K562 (cell line): ENCODE data around the gene RPUSD1. TPM values are rescaled to one million over a fixed set of nuclear protein-coding genes. Genes with fewer than 3 reads are reported as not detected.

Experiments
- ATAC-seq: fragments of 200-7000 bp; cut with Tn5 transposase; 3 replicates; pipeline ENCODE4 v1.9.1; 2020; ENCODE audit warnings: moderate library complexity
- BruUV-seq: library from RNA; stranded (reverse); fragments of 400-500 nt; replicated peaks from 2 replicates; lab custom pipeline; 2021; lab: Mats Ljungman, UMichigan
- CTCF ChIA-PET: fragments of 300-600 bp; formaldehyde crosslinking; extraction: SDS; loops from one replicate; lab custom pipeline; 2021; ENCODE audit warnings: low intra/inter-chr PET ratio; lab: Yijun Ruan, JAX
- POLR2A ChIA-PET: fragments of 300-600, 350-650 bp; sonication (Branson Sonifier 250); formaldehyde crosslinking; extraction: SDS; loops from one replicate; lab custom pipeline; 2021; ENCODE audit warnings: antibody characterized with exemption, inconsistent platforms; lab: Yijun Ruan, JAX
- DNase-seq, 4 experiments: peaks; one replicate each; pipeline versions ENCODE4 v3.0.0 to v3.0.0-alpha.2; 2011 to 2018; ENCODE audit warnings: low spot score in 3 of 4, mixed read lengths in 3 of 4; ENCODE audit errors: extremely low read depth in 1 of 4
- FAIRE-seq: peaks from 2 replicates; lab custom pipeline; 2011; peaks lifted over from hg19 to GRCh38; lab: Jason Lieb, UNC
- H2AFZ ChIP-seq: 2 replicates; pipeline ENCODE4 v1.6.0; 2011; ENCODE audit warnings: low read depth, low read length, control low read depth, inconsistent platforms
- H3K27ac ChIP-seq: fragments of 200-600 bp; 3 replicates; pipeline ENCODE4 v1.8.0; 2011; ENCODE audit warnings: low read depth, mild to moderate bottlenecking, control low read depth, inconsistent platforms, low read length, moderate library complexity, mixed read lengths; ENCODE audit errors: extremely low read depth
- H3K27me3 ChIP-seq, 2 experiments: fragments of 300-600 bp in 1 of 2; 2 replicates in 1 of 2; 3 replicates in 1 of 2; pipeline versions ENCODE4 v1.6.0 to v1.8.0; 2011; ENCODE audit warnings: inconsistent platforms in 2 of 2, low read length in 2 of 2, mild to moderate bottlenecking in 1 of 2, mixed read lengths in 1 of 2, moderate library complexity in 1 of 2; ENCODE audit not compliant: control insufficient read depth in 2 of 2, insufficient read depth in 2 of 2
- H3K36me3 ChIP-seq: fragments of 300-600 bp; 3 replicates; pipeline ENCODE4 v1.8.0; 2011; ENCODE audit warnings: mild to moderate bottlenecking, low read length, inconsistent platforms; ENCODE audit not compliant: control insufficient read depth, insufficient read depth
- H3K4me1 ChIP-seq, 2 experiments: fragments of 200-600 bp in 1 of 2; replicated peaks in 1 of 2; 2 replicates in 1 of 2; 3 replicates in 1 of 2; pipeline versions ENCODE4 v1.5.1 to v1.8.0; 2011; ENCODE audit warnings: inconsistent platforms in 2 of 2, low read length in 2 of 2, mild to moderate bottlenecking in 1 of 2, mixed read lengths in 1 of 2, moderate library complexity in 1 of 2; ENCODE audit not compliant: control insufficient read depth in 2 of 2, insufficient read depth in 2 of 2
- H3K4me2 ChIP-seq: 2 replicates; pipeline ENCODE4 v1.6.1; 2011; ENCODE audit warnings: low read length, control low read depth, inconsistent platforms, mixed read lengths; ENCODE audit not compliant: insufficient read depth
- H3K4me3 ChIP-seq: fragments of 200-600 bp; sonication (generic), shearing (Covaris generic); 2 replicates; pipeline ENCODE4 v1.5.1; 2016; ENCODE audit warnings: control low read depth, inconsistent platforms
- H3K79me2 ChIP-seq: fragments of 200-600 bp; 3 replicates; pipeline ENCODE4 v1.8.0; 2011; ENCODE audit warnings: low read length, inconsistent platforms; ENCODE audit not compliant: control insufficient read depth, insufficient read depth
- H3K9ac ChIP-seq, 2 experiments: 2 replicates each; pipeline versions ENCODE4 v1.6.0 to v1.6.1; 2011; ENCODE audit warnings: low read depth in 2 of 2, low read length in 2 of 2, control low read depth in 1 of 2, inconsistent platforms in 1 of 2, mild to moderate bottlenecking in 1 of 2, mixed read lengths in 1 of 2; ENCODE audit not compliant: insufficient read depth in 1 of 2
- H3K9me1 ChIP-seq: one replicate; pipeline ENCODE4 v1.6.0; 2011; ENCODE audit warnings: inconsistent platforms, mild to moderate bottlenecking, low read length, moderate library complexity; ENCODE audit not compliant: control insufficient read depth, insufficient read depth
- H3K9me3 ChIP-seq: replicated peaks from 2 replicates; pipeline ENCODE4 v1.5.1; 2011; ENCODE audit warnings: low read depth, low read length, inconsistent platforms; ENCODE audit not compliant: control insufficient read depth, insufficient read depth
- H4K20me1 ChIP-seq: replicated peaks from 2 replicates; pipeline ENCODE4 v1.6.1; 2011; ENCODE audit warnings: low read length, inconsistent platforms, mixed read lengths; ENCODE audit not compliant: control insufficient read depth, insufficient read depth
- CBFB ChIP-seq: sonication (generic); formaldehyde crosslinking; IDR thresholded peaks from 2 replicates; pipeline ENCODE4 v1.4.0; 2020; ENCODE audit warnings: mild to moderate bottlenecking, missing genetic modification reagents
- CBX8 ChIP-seq: fragments of 200-600 bp; sonication (generic); IDR thresholded peaks from 2 replicates; pipeline ENCODE4 v1.6.1; 2012; ENCODE audit warnings: borderline replicate concordance, mixed run types, low read depth, mild to moderate bottlenecking, moderate library complexity, mixed read lengths, low read length, control low read depth, inconsistent platforms; ENCODE audit not compliant: poor library complexity, severe bottlenecking; ENCODE audit errors: extremely low read depth
- CEBPB ChIP-seq: fragments of 450-650 bp; IDR thresholded peaks from 2 replicates; pipeline ENCODE4 v1.6.1; 2016; ENCODE audit warnings: missing genetic modification characterization, missing compliant biosample characterization
- CHAMP1 ChIP-seq: fragments of 450-650 bp; IDR thresholded peaks from 2 replicates; pipeline ENCODE4 v1.6.1; 2016; ENCODE audit warnings: mild to moderate bottlenecking
- EZH2 ChIP-seq: IDR thresholded peaks from 2 replicates; pipeline ENCODE4 v1.6.1; 2012; ENCODE audit warnings: low read depth, mild to moderate bottlenecking, inconsistent platforms, low read length, borderline replicate concordance
- HNRNPL ChIP-seq: fragments of 200-400 bp; formaldehyde crosslinking; IDR thresholded peaks from 2 replicates; pipeline ENCODE4 v1.6.1; 2017; ENCODE audit warnings: low read depth, mild to moderate bottlenecking, low read length
- KDM5B ChIP-seq: fragments of 200-600 bp; sonication (generic); IDR thresholded peaks from 2 replicates; pipeline ENCODE4 v1.6.1; 2012; ENCODE audit warnings: low read depth, mild to moderate bottlenecking, moderate library complexity, low read length, control low read depth, inconsistent platforms; ENCODE audit not compliant: insufficient replicate concordance
- MCM5 ChIP-seq: fragments of 450-650 bp; IDR thresholded peaks from 2 replicates; pipeline ENCODE4 v1.6.1; 2016; ENCODE audit warnings: low read depth
- POLR2G ChIP-seq: fragments of 200-400 bp; formaldehyde crosslinking; IDR thresholded peaks from 2 replicates; pipeline ENCODE4 v1.6.1; 2017; ENCODE audit warnings: low read depth, mild to moderate bottlenecking, antibody characterized with exemption, low read length, moderate library complexity
- ZBTB33 ChIP-seq: sonication (generic); formaldehyde crosslinking; IDR thresholded peaks from 2 replicates; pipeline ENCODE4 v1.8.1; 2023; ENCODE audit warnings: mild to moderate bottlenecking, missing genetic modification reagents
- ZNF324 ChIP-seq: fragments of 250-450 bp; sonication (Bioruptor Pico); IDR thresholded peaks from 2 replicates; pipeline ENCODE4 v1.4.0; 2020; ENCODE audit warnings: mild to moderate bottlenecking
- ZNF384 ChIP-seq: IDR thresholded peaks from 2 replicates; pipeline ENCODE4 v1.6.1; 2012; ENCODE audit warnings: low read depth, low read length, improper control_type of control experiment
- ZNF57 ChIP-seq: fragments of 450-650 bp; formaldehyde crosslinking; IDR thresholded peaks from 2 replicates; pipeline ENCODE4 v1.4.0; 2020; ENCODE audit warnings: mild to moderate bottlenecking, moderate library complexity
- ZNF644 ChIP-seq: fragments of 200-800 bp; sonication (Bioruptor generic); IDR thresholded peaks from 2 replicates; pipeline ENCODE4 v1.6.1; 2016; ENCODE audit warnings: low read depth, missing genetic modification characterization, missing compliant biosample characterization
- WGBS: fragments of 100-300 bp; shearing (Covaris generic); methylation state at CpG from one replicate; pipeline ENCODE4 v1.1.6; 2016; ENCODE audit warnings: low coverage, mixed read lengths; ENCODE audit not compliant: insufficient coverage; ENCODE audit errors: missing lambda C conversion rate; 5-methylcytosine and 5-hydroxymethylcytosine counted together
- in situ Hi-C: fragments of 300-500 bp; cut with MboI; formaldehyde crosslinking; loops from 4 replicates; pipeline ENCODE4 v1.15.0; 2018; ENCODE audit warnings: inconsistent platforms, mixed read lengths
- intact Hi-C: fragments of 100-400 bp; cut with micrococcal nuclease; formaldehyde crosslinking; loops from 2 replicates; pipeline ENCODE4 v1.14.2; 2022
- polyA plus RNA-seq, 8 experiments: library from polyadenylated mRNA; depleted of rRNA in 4 of 8; stranded (reverse) in 5 of 8; unstranded in 3 of 8; fragments of >200 nt; fragmentation: Nextera tagmentation in 2 of 8; fragmentation: Illumina TruSeq in 1 of 8; extraction: Ambion mirVana in 2 of 8; extraction: Trizol in 1 of 8; gene quantifications; 2 replicates each; pipeline versions ENCODE4 v1.2.1 to v1.2.3, GENCODE V29; 2011 to 2014; ENCODE audit warnings: inconsistent platforms in 1 of 8, missing spikeins in 1 of 8
- total RNA-seq, 7 experiments: library from RNA; depleted of rRNA in 6 of 7; stranded (reverse); fragments of >200 nt in 6 of 7; fragmentation: Illumina TruSeq in 2 of 7; extraction: Trizol in 2 of 7; gene quantifications; 2 replicates each; pipeline versions ENCODE4 v1.2.1 to v1.2.3, GENCODE V29; 2011 to 2021; ENCODE audit warnings: low replicate concordance in 1 of 7

The RPUSD1 gene
- total and polyA plus RNA-seq, 9 of the 15 experiments (the other 6 are each of a cell fraction or from before 2014, with no cell fraction given), result 0.45 to 56.6 (median 12.0) TPM

GRCh38 chr16:782766-783403, 5.3 kb downstream of the RPUSD1 start:
- in situ Hi-C loops, result no loop called here

More at GRCh38 chr16:782766-783403, 5.3 kb downstream of the RPUSD1 start:
- 57% methylated on average over 24 of the region's 36 CpGs for WGBS
- peaks cover 10% of the 10 kb centered on the region for H4K20me1 ChIP-seq
- TF ChIP-seq ZNF644 (tag) (no peak), ZNF384 (no peak), CBFB (CRISPR knock-in tag) (no peak), ZBTB33 (peak; percentile 90), ZNF57 (CRISPR knock-in tag) (no peak), ZNF324 (CRISPR knock-in tag) (no peak), CHAMP1 (no peak), MCM5 (no peak), HNRNPL (0 out of 2 replicates have a peak, but pooled peaks have one; percentile 31), KDM5B (peak; percentile 41), CEBPB (tag) (no peak), EZH2 (no peak), POLR2G (peak; percentile 65), CBX8 (no peak)
- ChIA-PET CTCF (interaction anchor here (3.9 kb wide), 1 partner anchor 72 kb away, joined by 73 read pairs; no protein-coding TSS in a partner anchor), POLR2A (interaction anchor here (2.9 kb wide), 1 partner anchor 11 kb away, joined by 11 read pairs; no protein-coding TSS in a partner anchor)
- no peaks in the 10 kb centered on the region for H3K9me3 ChIP-seq
- H3K36me3 ChIP-seq, result peaks cover 27% of the 10 kb centered on the region; the same call in 2 of the 3 replicates
- peaks cover 10% of the 10 kb centered on the region for H3K79me2 ChIP-seq
- FAIRE-seq (no peak), ATAC-seq (no peak), DNase-seq (no peak)
- no peak overlapping the region for H2AFZ ChIP-seq
- no peak overlapping the region for H3K4me3 ChIP-seq
- peak overlapping the region in 1 of 2 experiments; percentile 4; a peak in 1 of 4 replicates for H3K9ac ChIP-seq
- H3K27ac ChIP-seq, result no peak overlapping the region
- BruUV-seq, result no TSS peak
- H3K9me1 ChIP-seq, result no peaks in the 10 kb centered on the region
- H3K4me2 ChIP-seq, result no peak overlapping the region
- intact Hi-C loops, result no loop called here
- peaks cover 11 to 92% of the 10 kb centered on the region in 2 experiments; a peak in 4 of 5 replicates for H3K4me1 ChIP-seq
- H3K27me3 ChIP-seq, result peaks cover 0 to 11% of the 10 kb centered on the region in 2 experiments; a peak in 2 of 5 replicates
